Measurements from ENCODE around the gene BTBD8.

- TF ChIP-seq POLR2AphosphoS5 (IDR thresholded peaks at IDR 0.05): no peak
- no peak for TF ChIP-seq CTCF (IDR thresholded peaks at IDR 0.05)
- TF ChIP-seq POLR2A (IDR thresholded peaks at IDR 0.05): no peak
- no peak for TF ChIP-seq EP300 (IDR thresholded peaks at IDR 0.05)
Measured at GRCh38 chr1:92030656-92031107, 49.5 kb upstream of the BTBD8 start.
